Ishikawa (cell line): Measurements from ENCODE around the gene CRYAB.
A peak's percentile ranks its signal among the peaks of the same experiment; 100 is the strongest.

ENCODE experiments used
- CREB1 ChIP-seq: IDR thresholded peaks from 2 replicates; pipeline ENCODE4 v1.6.1; 2012; ENCODE audit warnings: low read depth
- EGR1 ChIP-seq: IDR thresholded peaks from 2 replicates; pipeline ENCODE4 v1.6.1; 2012
- RAD21 ChIP-seq: IDR thresholded peaks from 2 replicates; pipeline ENCODE4 v1.6.1; 2012; ENCODE audit warnings: low read depth
- TCF12 ChIP-seq: IDR thresholded peaks from 2 replicates; pipeline ENCODE4 v1.6.1; 2012; ENCODE audit warnings: low read depth

- TF ChIP-seq CREB1, result peak; percentile 99
- peak; percentile 68 for TF ChIP-seq TCF12
- TF ChIP-seq RAD21, result peak; percentile 90
- no peak for TF ChIP-seq EGR1
These were observed 32.5 kb downstream of the CRYAB start, which contains the start of the genes CFAP68 and FDXACB1 for GRCh38 chr11:111878849-111879636.
